Right lobe of liver (tissue), 6 donors: ENCODE measurements around the gene PHF2. TPM values are rescaled to one million over a fixed set of nuclear protein-coding genes. Genes with fewer than 3 reads are reported as not detected.
"Not testable (repeated sequence)": the region's sequence is repeated elsewhere in the genome, so short reads cannot be mapped to it uniquely, and the experiment has no call there.

Experiments
- ATAC-seq, 4 donors: fragments of 200-7000 bp; cut with Tn5 transposase; one replicate each; pipeline ENCODE4 v1.9.1; 2020; ENCODE audit warnings: mild to moderate bottlenecking in 4 of 4, moderate library complexity in 4 of 4
- DNase-seq, 3 donors: peaks; one replicate each; pipeline ENCODE4 v3.0.0-alpha.2; 2020
- H3K27ac ChIP-seq, 3 donors: fragments of 200-600 bp; one replicate each; pipeline ENCODE4 v1.8.0; 2022
- H3K27me3 ChIP-seq, 2 donors: fragments of 200-600 bp; one replicate each; pipeline ENCODE4 v1.8.0; 2022
- H3K36me3 ChIP-seq, 4 donors: fragments of 200-600 bp; sonication (generic) in 1 of 4; one replicate each; pipeline versions ENCODE4 v1.5.1 to v1.8.0; 2017 to 2022; ENCODE audit warnings: control low read depth in 1 of 4
- H3K4me1 ChIP-seq, 4 donors: fragments of 200-600 bp; sonication (generic) in 1 of 4; one replicate each; pipeline versions ENCODE4 v1.5.1 to v1.8.0; 2017 to 2022; ENCODE audit warnings: control low read depth in 1 of 4
- H3K4me3 ChIP-seq, 3 donors: fragments of 200-600 bp; one replicate each; pipeline ENCODE4 v1.8.0; 2022
- H3K9me3 ChIP-seq, 4 donors: fragments of 200-600 bp; sonication (generic) in 1 of 4; one replicate each; pipeline versions ENCODE4 v1.5.1 to v1.8.0; 2017 to 2022; ENCODE audit warnings: control low read depth in 1 of 4
- CTCF ChIP-seq, 4 donors: fragments of 200-600 bp in 3 of 4; fragments of 450-650 bp in 1 of 4; IDR thresholded peaks; one replicate each; pipeline versions ENCODE4 v1.5.1 to v1.8.0; 2016 to 2022; ENCODE audit warnings: antibody characterized with exemption in 4 of 4, mild to moderate bottlenecking in 2 of 4
- POLR2A ChIP-seq: fragments of 450-650 bp; IDR thresholded peaks from one replicate; pipeline ENCODE4 v1.6.1; 2017; ENCODE audit warnings: antibody characterized with exemption, mild to moderate bottlenecking
- WGBS: methylation state at CpG from one replicate; pipeline ENCODE4 v1.1.6; 2018; ENCODE audit warnings: low coverage, low lambda C conversion rate; ENCODE audit not compliant: insufficient coverage; ENCODE audit errors: missing lambda C conversion rate; 5-methylcytosine and 5-hydroxymethylcytosine counted together
- intact Hi-C, 2 donors: fragments of 100-400 bp; cut with DNase I; formaldehyde crosslinking; loops; one replicate each; pipeline versions ENCODE4 v1.11.2 to v1.14.1; 2022
- total RNA-seq, 6 experiments: library from RNA; depleted of rRNA in 2 of 6; stranded (reverse); fragments of >200 nt in 2 of 6; fragmentation: NEBNext Ultra II Directional in 3 of 6; extraction: Animal tissue kit (Norgen Biotek cat#: 25700) in 3 of 6; gene quantifications; one replicate each; pipeline versions ENCODE4 v1.1.0 to v1.2.4, GENCODE V29; 2016 to 2023
- donor health status: DM: no; HTN: yes; CAD: no.
- donor health status: DM: no; HTN: no; CAD: no.
- donor health status: DM: no; HTN: no; CAD: no.
- donor health status: DM: no; HTN: yes; CAD: no.
- donor health status: DM: no; HTN: yes; CAD: no.

PHF2 gene
- total RNA-seq, 6 experiments from 2014 or later = 6.3 to 8.5 (median 6.8) TPM

GRCh38 chr9:93665637-93666438 lies 89.5 kb downstream of the PHF2 start:
- 97% methylated on average over 7 of the region's 27 CpGs for WGBS
- no peak for ATAC-seq
- H3K9me3 ChIP-seq = no peaks in the 10 kb centered on the region
- intact Hi-C loops = no loop called here
- H3K27me3 ChIP-seq = no peaks in the 10 kb centered on the region
- TF ChIP-seq CTCF (IDR thresholded peaks at IDR 0.05) = no peak
- no peak for TF ChIP-seq POLR2A
- peak; percentile 13 to 48 (median 40) for DNase-seq
- no peak overlapping the region for H3K27ac ChIP-seq
- no peaks in the 10 kb centered on the region for H3K4me1 ChIP-seq
- H3K4me3 ChIP-seq = no peak overlapping the region
- H3K36me3 ChIP-seq = peaks cover 0 to 14% (median 3%) of the 10 kb centered on the region in 4 donors

GRCh38 chr9:93666439-93666784 lies 90.0 kb downstream of the PHF2 start:
- H3K27ac ChIP-seq, H3K4me3 ChIP-seq, H3K4me1 ChIP-seq, ATAC-seq, H3K27me3 ChIP-seq, H3K9me3 ChIP-seq, intact Hi-C loops: not testable (repeated sequence)
- 92% methylated on average over 6 of the region's 6 CpGs for WGBS
- peak in 1 of 3 donors; percentile 16 for DNase-seq
- H3K36me3 ChIP-seq = peaks cover 0 to 14% (median 3%) of the 10 kb centered on the region in 4 donors

GRCh38 chr9:93667006-93667405 lies 90.6 kb downstream of the PHF2 start:
- no peaks in the 10 kb centered on the region for H3K27me3 ChIP-seq
- peak; percentile 16 to 52 (median 43) for DNase-seq
- H3K36me3 ChIP-seq = peaks cover 0 to 14% (median 3%) of the 10 kb centered on the region in 4 donors
- ATAC-seq = no peak
- no peak overlapping the region for H3K27ac ChIP-seq
- no peak for TF ChIP-seq POLR2A
- TF ChIP-seq CTCF (IDR thresholded peaks at IDR 0.05) = no peak
- no peak overlapping the region for H3K4me3 ChIP-seq
- intact Hi-C loops = no loop called here
- no peaks in the 10 kb centered on the region for H3K9me3 ChIP-seq
- no peaks in the 10 kb centered on the region for H3K4me1 ChIP-seq
- WGBS = 93% methylated on average over 5 of the region's 18 CpGs

GRCh38 chr9:93667627-93668026 lies 91.2 kb downstream of the PHF2 start:
- 0% methylated on average over 1 of the region's 4 CpGs for WGBS
- no peak for TF ChIP-seq CTCF (IDR thresholded peaks at IDR 0.05)
- no peak for TF ChIP-seq POLR2A
- Histone ChIP-seq H3K9me3 (no peaks in the 10 kb centered on the region), H3K27me3 (no peaks in the 10 kb centered on the region), H3K4me1 (no peaks in the 10 kb centered on the region), H3K4me3 (no peak overlapping the region), H3K36me3 (peaks cover 0 to 14% (median 3%) of the 10 kb centered on the region in 4 donors), H3K27ac (no peak overlapping the region)
- no peak for ATAC-seq
- intact Hi-C loops = no loop called here
- DNase-seq = peak in 1 of 3 donors; percentile 16

GRCh38 chr9:93668261-93668871 lies 92.0 kb downstream of the PHF2 start:
- Histone ChIP-seq H3K4me3 (no peak overlapping the region), H3K27me3 (no peaks in the 10 kb centered on the region), H3K36me3 (peaks cover 0 to 9% (median 3%) of the 10 kb centered on the region in 4 donors), H3K4me1 (no peaks in the 10 kb centered on the region), H3K9me3 (no peaks in the 10 kb centered on the region), H3K27ac (no peak overlapping the region)
- TF ChIP-seq CTCF (IDR thresholded peaks at IDR 0.05) (no peak), POLR2A (no peak)
- WGBS = 84% methylated on average over 6 of the region's 12 CpGs
- DNase-seq (peak; percentile 12 to 40 (median 23)), ATAC-seq (peak in 1 of 4 donors; percentile 14)
- intact Hi-C loops = no loop called here
